Ectodermal cell (in vitro differentiated cells): ENCODE data around the gene MIER2.

Source experiments
- H3K27ac ChIP-seq: 2 replicates; pipeline ENCODE4 v1.7.0; 2013; ENCODE audit warnings: mild to moderate bottlenecking, low read depth, low read length; ENCODE audit not compliant: insufficient read depth, poor library complexity, severe bottlenecking
- H3K27me3 ChIP-seq: 2 replicates; pipeline ENCODE4 v1.7.0; 2013; ENCODE audit warnings: mild to moderate bottlenecking, low read length; ENCODE audit not compliant: insufficient read depth, control insufficient read depth, poor library complexity, severe bottlenecking
- H3K36me3 ChIP-seq: one replicate; pipeline ENCODE4 v1.7.0; 2013; ENCODE audit warnings: low read length; ENCODE audit not compliant: control insufficient read depth, insufficient read depth
- H3K4me1 ChIP-seq: one replicate; pipeline ENCODE4 v1.7.0; 2013; ENCODE audit warnings: low read length; ENCODE audit not compliant: control insufficient read depth, insufficient read depth
- H3K4me3 ChIP-seq: 2 replicates; pipeline ENCODE4 v1.7.0; 2013; ENCODE audit warnings: low read depth, low read length, control low read depth; ENCODE audit not compliant: insufficient read depth
- H3K9me3 ChIP-seq: 2 replicates; pipeline ENCODE4 v1.7.0; 2013; ENCODE audit warnings: mild to moderate bottlenecking, low read length, moderate library complexity; ENCODE audit not compliant: control insufficient read depth
- WGBS, 2 experiments: methylation state at CpG; one replicate each; pipeline ENCODE4 v1.1.7; 2013; ENCODE audit warnings: missing lambda C conversion rate in 2 of 2; 5-methylcytosine and 5-hydroxymethylcytosine counted together

The MIER2 gene

GRCh38 chr19:334296-335071 is 10.1 kb downstream of the MIER2 start:
- peaks cover 26% of the 10 kb centered on the region for H3K36me3 ChIP-seq
- H3K27me3 ChIP-seq, result no peaks in the 10 kb centered on the region
- WGBS, 2 experiments, result 94 to 95% methylated on average over 19 of the region's 19 CpGs
- no peaks in the 10 kb centered on the region for H3K4me1 ChIP-seq
- H3K9me3 ChIP-seq, result no peaks in the 10 kb centered on the region
- H3K4me3 ChIP-seq, result no peak overlapping the region
- no peak overlapping the region for H3K27ac ChIP-seq

- H3K27ac ChIP-seq, result no peak overlapping the region
- H3K9me3 ChIP-seq, result peaks cover 4% of the 10 kb centered on the region
- no peaks in the 10 kb centered on the region for H3K4me1 ChIP-seq
- H3K27me3 ChIP-seq, result no peaks in the 10 kb centered on the region
- WGBS, 2 experiments, result 95% methylated on average over 6 to 8 of the region's 8 CpGs
- no peak overlapping the region for H3K4me3 ChIP-seq
- H3K36me3 ChIP-seq, result peaks cover 60% of the 10 kb centered on the region
These were observed 14.1 kb downstream of the MIER2 start for GRCh38 chr19:330503-330902.

GRCh38 chr19:329876-330275 is 14.7 kb downstream of the MIER2 start:
- Histone ChIP-seq H3K4me1 (no peaks in the 10 kb centered on the region), H3K36me3 (peaks cover 66% of the 10 kb centered on the region), H3K27me3 (no peaks in the 10 kb centered on the region), H3K4me3 (no peak overlapping the region), H3K27ac (no peak overlapping the region), H3K9me3 (peaks cover 4% of the 10 kb centered on the region)
- WGBS, 2 experiments, result 95% methylated on average over 7 of the region's 7 CpGs

DNA sequence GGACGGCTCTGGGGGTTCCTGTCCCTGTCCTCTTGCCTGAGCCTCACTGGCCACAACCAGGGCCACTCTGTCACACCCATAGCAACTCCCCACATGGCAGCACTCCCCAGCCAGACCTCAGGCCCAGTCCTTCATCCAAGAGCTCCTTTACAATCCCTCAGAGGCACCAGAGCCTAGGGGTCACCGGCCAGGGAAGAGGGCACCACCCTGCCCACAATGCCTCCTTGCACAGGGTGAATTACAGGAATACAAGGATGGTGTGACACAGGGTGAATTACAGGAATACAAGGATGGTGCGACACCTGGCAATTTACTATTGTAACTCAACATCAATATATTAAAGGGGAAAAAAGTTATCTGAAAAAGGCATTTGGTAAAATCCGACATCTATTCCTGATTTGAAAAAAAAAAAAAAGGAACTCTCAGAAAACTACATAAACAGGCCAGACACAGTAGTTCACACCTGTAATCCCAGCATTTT is 16.5 kb downstream of the MIER2 start:
- Histone ChIP-seq H3K4me1 (no peaks in the 10 kb centered on the region), H3K27ac (no peak overlapping the region), H3K4me3 (no peak overlapping the region), H3K9me3 (peaks cover 4% of the 10 kb centered on the region), H3K36me3 (peaks cover 69% of the 10 kb centered on the region), H3K27me3 (no peaks in the 10 kb centered on the region)
- 95 to 96% methylated on average over 3 of the region's 4 CpGs for WGBS, 2 experiments

GRCh38 chr19:327291-328024 is 17.1 kb downstream of the MIER2 start:
- no peak overlapping the region for H3K27ac ChIP-seq
- H3K36me3 ChIP-seq, result peaks cover 75% of the 10 kb centered on the region
- no peaks in the 10 kb centered on the region for H3K4me1 ChIP-seq
- WGBS, 2 experiments, result 96 to 99% methylated on average over 17 of the region's 17 CpGs
- H3K4me3 ChIP-seq, result no peak overlapping the region
- H3K27me3 ChIP-seq, result no peaks in the 10 kb centered on the region
- H3K9me3 ChIP-seq, result peaks cover 4% of the 10 kb centered on the region

GRCh38 chr19:326871-327270 is 17.7 kb downstream of the MIER2 start:
- Histone ChIP-seq H3K27ac (no peak overlapping the region), H3K27me3 (no peaks in the 10 kb centered on the region), H3K4me3 (no peak overlapping the region), H3K4me1 (no peaks in the 10 kb centered on the region), H3K9me3 (peaks cover 4% of the 10 kb centered on the region), H3K36me3 (peaks cover 80% of the 10 kb centered on the region)
- WGBS, 2 experiments, result 94 to 98% methylated on average over 15 of the region's 15 CpGs

GRCh38 chr19:325937-326565 is 18.5 kb downstream of the MIER2 start:
- peaks cover 4% of the 10 kb centered on the region for H3K9me3 ChIP-seq
- peaks cover 83% of the 10 kb centered on the region for H3K36me3 ChIP-seq
- 97% methylated on average over 33 of the region's 33 CpGs for WGBS, 2 experiments

DNA sequence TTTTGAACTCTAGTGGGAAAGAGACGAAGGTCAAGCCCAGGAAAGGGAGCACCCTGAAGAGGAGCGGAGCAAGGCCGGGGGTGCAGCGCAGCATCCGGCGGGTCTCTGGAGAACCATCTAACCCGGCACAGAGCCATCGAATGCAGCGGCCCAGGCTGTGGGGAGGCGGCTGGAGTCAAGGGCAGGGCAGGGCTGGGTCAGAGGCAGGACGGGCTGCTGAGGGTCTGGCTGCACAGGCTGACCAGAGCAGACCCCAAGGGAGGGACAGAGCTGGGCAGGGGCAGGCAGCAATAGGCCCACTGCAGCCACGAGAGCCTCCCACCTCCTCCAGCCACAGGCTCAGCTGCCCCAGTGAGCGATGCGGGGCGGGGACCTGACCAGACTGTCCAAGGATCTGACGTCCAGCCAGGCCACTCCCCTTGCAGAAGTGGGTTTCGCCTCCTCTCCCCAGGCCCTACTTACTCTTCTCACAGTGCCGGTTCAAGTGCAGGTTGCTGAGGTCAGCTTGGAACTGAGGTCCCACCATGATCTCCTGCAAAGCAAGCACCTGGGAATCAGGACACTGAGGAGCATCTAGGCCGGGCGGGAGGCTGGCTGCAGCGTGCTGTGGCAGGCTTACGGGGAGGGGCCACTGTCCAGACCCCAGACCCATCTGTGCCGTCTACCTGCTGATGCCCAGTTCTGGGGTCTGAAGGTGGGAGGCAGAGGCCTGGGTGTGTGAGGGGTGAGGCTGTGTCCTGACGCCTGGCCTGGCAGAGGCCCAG is 19.2 kb downstream of the MIER2 start:
- H3K9me3 ChIP-seq, result peaks cover 4% of the 10 kb centered on the region
- no peaks in the 10 kb centered on the region for H3K27me3 ChIP-seq
- no peak overlapping the region for H3K4me3 ChIP-seq
- peaks cover 83% of the 10 kb centered on the region for H3K36me3 ChIP-seq
- H3K27ac ChIP-seq, result no peak overlapping the region
- WGBS, 2 experiments, result 94% methylated on average over 24 of the region's 24 CpGs
- no peaks in the 10 kb centered on the region for H3K4me1 ChIP-seq

More at GRCh38 chr19:325937-326565, 18.5 kb downstream of the MIER2 start:
- H3K27me3 ChIP-seq, result no peaks in the 10 kb centered on the region
- no peak overlapping the region for H3K27ac ChIP-seq
- H3K4me3 ChIP-seq, result no peak overlapping the region
- H3K4me1 ChIP-seq, result no peaks in the 10 kb centered on the region

GRCh38 chr19:324716-325115 is 19.9 kb downstream of the MIER2 start:
- Histone ChIP-seq H3K9me3 (peaks cover 4% of the 10 kb centered on the region), H3K4me1 (no peaks in the 10 kb centered on the region), H3K27me3 (no peaks in the 10 kb centered on the region), H3K36me3 (peaks cover 78% of the 10 kb centered on the region), H3K4me3 (no peak overlapping the region), H3K27ac (no peak overlapping the region)
- 96 to 98% methylated on average over 8 of the region's 8 CpGs for WGBS, 2 experiments
